OCI-LY7 (cell line): ENCODE data around the gene AGFG1. TPM values are rescaled to one million over a fixed set of nuclear protein-coding genes. Genes with fewer than 3 reads are reported as not detected.

Experiments
- BruUV-seq: library from RNA; stranded (reverse); fragments of 400-500 nt; replicated peaks from 2 replicates; lab custom pipeline; 2021; lab: Mats Ljungman, UMichigan
- CTCF ChIA-PET: fragments of 300-600 bp; sonication (Branson Sonifier 250); formaldehyde crosslinking; loops from one replicate; lab custom pipeline; 2022; ENCODE audit warnings: antibody characterized with exemption; ENCODE audit not compliant: unreplicated experiment; lab: Charles Lee
- POLR2A ChIA-PET: fragments of 300-600 bp; sonication (Branson Sonifier 250); formaldehyde crosslinking; loops from one replicate; lab custom pipeline; 2022; ENCODE audit warnings: antibody characterized with exemption; lab: Charles Lee
- DNase-seq: peaks from one replicate; pipeline ENCODE4 v3.0.0-alpha.2; 2015; ENCODE audit warnings: low spot score
- H2AFZ ChIP-seq: fragments of 200-600 bp; sonication (generic), shearing (Covaris generic); 2 replicates; pipeline ENCODE4 v1.6.1; 2014; ENCODE audit warnings: mild to moderate bottlenecking, antibody characterized with exemption, low read length, moderate library complexity
- H3K27ac ChIP-seq: fragments of 200-600 bp; sonication (generic); 2 replicates; pipeline ENCODE4 v1.5.1; 2014; ENCODE audit warnings: mixed run types, low read depth, mild to moderate bottlenecking, moderate library complexity, low read length, inconsistent platforms; ENCODE audit not compliant: poor library complexity, severe bottlenecking
- H3K36me3 ChIP-seq: fragments of 200-600 bp; sonication (generic); 2 replicates; pipeline ENCODE4 v1.6.1; 2014; ENCODE audit warnings: mild to moderate bottlenecking, antibody characterized with exemption, low read length, moderate library complexity, mixed read lengths; ENCODE audit not compliant: insufficient read depth
- H3K4me1 ChIP-seq: fragments of 200-600 bp; sonication (generic); 2 replicates; pipeline ENCODE4 v1.5.1; 2014; ENCODE audit warnings: mild to moderate bottlenecking, low read length; ENCODE audit not compliant: insufficient read depth, poor library complexity, severe bottlenecking
- H3K4me2 ChIP-seq: fragments of 200-600 bp; sonication (generic); 2 replicates; pipeline ENCODE4 v1.6.1; 2014; ENCODE audit warnings: mild to moderate bottlenecking, low read length
- H3K4me3 ChIP-seq: fragments of 200-600 bp; sonication (generic); 2 replicates; pipeline ENCODE4 v1.5.1; 2014; ENCODE audit warnings: mild to moderate bottlenecking, low read depth, low read length; ENCODE audit not compliant: poor library complexity, severe bottlenecking
- H3K79me2 ChIP-seq: fragments of 200-600 bp; sonication (generic); 2 replicates; pipeline ENCODE4 v1.6.1; 2016; ENCODE audit warnings: low read depth, mild to moderate bottlenecking, low read length, moderate library complexity, mixed read lengths; ENCODE audit not compliant: insufficient read depth
- H3K9me2 ChIP-seq: fragments of 200-600 bp; sonication (generic); 2 replicates; pipeline ENCODE4 v1.6.1; 2016; ENCODE audit warnings: mild to moderate bottlenecking, low read length, mixed read lengths; ENCODE audit not compliant: insufficient read depth
- H3K9me3 ChIP-seq: fragments of 200-600 bp; sonication (generic); 2 replicates; pipeline ENCODE4 v1.6.1; 2014; ENCODE audit warnings: mild to moderate bottlenecking, mixed run types, low read length, mixed read lengths
- H4K20me1 ChIP-seq: fragments of 200-600 bp; sonication (generic); 2 replicates; pipeline ENCODE4 v1.6.1; 2014; ENCODE audit warnings: mild to moderate bottlenecking, antibody characterized with exemption, low read length, moderate library complexity, mixed read lengths; ENCODE audit not compliant: insufficient read depth
- CTCF ChIP-seq: fragments of 200-600 bp; sonication (generic); conservative IDR thresholded peaks from 2 replicates; pipeline ENCODE4 v1.5.1; 2014; ENCODE audit warnings: mild to moderate bottlenecking, antibody characterized with exemption, low read length, moderate library complexity, mixed read lengths
- EZH2phosphoT487 ChIP-seq: fragments of 200-600 bp; sonication (generic); IDR thresholded peaks from 2 replicates; pipeline ENCODE4 v1.6.1; 2018; ENCODE audit warnings: low read depth, borderline replicate concordance, mild to moderate bottlenecking, mixed run types, antibody characterized with exemption, low read length, moderate library complexity, mixed read lengths
- intact Hi-C: fragments of 100-400 bp; cut with micrococcal nuclease; formaldehyde crosslinking; loops from one replicate; pipeline ENCODE4 v1.10.0; 2022; ENCODE audit not compliant: unreplicated experiment
- total RNA-seq, 2 experiments: library from RNA; depleted of rRNA in 1 of 2; stranded (reverse); fragments of >200 nt in 1 of 2; shearing (Covaris generic) in 1 of 2; gene quantifications; 2 replicates each; pipeline ENCODE4 v1.2.3, GENCODE V29; 2014 to 2022

AGFG1 gene
- total RNA-seq, 2 experiments from 2014 or later, result 37.6 to 65.4 TPM

- Histone ChIP-seq H3K79me2 (no peaks in the 10 kb centered on the region), H3K9me2 (no peaks in the 10 kb centered on the region), H3K4me2 (no peak overlapping the region), H3K36me3 (no peaks in the 10 kb centered on the region), H4K20me1 (no peaks in the 10 kb centered on the region), H3K9me3 (no peaks in the 10 kb centered on the region), H3K27ac (no peak overlapping the region), H2AFZ (no peak overlapping the region), H3K4me3 (no peak overlapping the region), H3K4me1 (no peaks in the 10 kb centered on the region)
- CTCF ChIA-PET, result interaction anchor here (0.6 kb wide), 1 partner anchor 11 kb away, joined by 3 read pairs; no protein-coding TSS in a partner anchor
- TF ChIP-seq EZH2phosphoT487 (no peak), CTCF (no peak)
- DNase-seq, result no peak
- BruUV-seq, result no TSS peak
- intact Hi-C loops, result no loop called here
- POLR2A ChIA-PET, result no interaction called here
Observed at GRCh38 chr2:227456102-227456501, 15.9 kb upstream of the AGFG1 start.

GRCh38 chr2:227456772-227457171 is 15.2 kb upstream of the AGFG1 start:
- Histone ChIP-seq H3K79me2 (no peaks in the 10 kb centered on the region), H3K36me3 (no peaks in the 10 kb centered on the region), H3K4me1 (no peaks in the 10 kb centered on the region), H3K9me2 (no peaks in the 10 kb centered on the region), H4K20me1 (no peaks in the 10 kb centered on the region), H2AFZ (no peak overlapping the region), H3K4me3 (no peak overlapping the region), H3K27ac (no peak overlapping the region), H3K9me3 (no peaks in the 10 kb centered on the region), H3K4me2 (no peak overlapping the region)
- TF ChIP-seq CTCF (no peak), EZH2phosphoT487 (no peak)
- CTCF ChIA-PET, result no interaction called here
- DNase-seq, result no peak
- intact Hi-C loops, result no loop called here
- POLR2A ChIA-PET, result no interaction called here
- BruUV-seq, result no TSS peak

GRCh38 chr2:227460070-227460485 is 11.9 kb upstream of the AGFG1 start:
- Histone ChIP-seq H3K36me3 (no peaks in the 10 kb centered on the region), H3K9me3 (no peaks in the 10 kb centered on the region), H4K20me1 (no peaks in the 10 kb centered on the region), H2AFZ (no peak overlapping the region), H3K4me3 (no peak overlapping the region), H3K4me2 (no peak overlapping the region), H3K4me1 (no peaks in the 10 kb centered on the region), H3K27ac (no peak overlapping the region), H3K9me2 (no peaks in the 10 kb centered on the region), H3K79me2 (no peaks in the 10 kb centered on the region)
- POLR2A ChIA-PET, result interaction anchor here (0.6 kb wide), 1 partner anchor 25 kb away, joined by 6 read pairs; no protein-coding TSS in a partner anchor
- CTCF ChIA-PET, result no interaction called here
- DNase-seq, result no peak
- no TSS peak for BruUV-seq
- TF ChIP-seq CTCF, result no peak
- no peak for TF ChIP-seq EZH2phosphoT487
- intact Hi-C loops, result no loop called here
